Pancreas (tissue), 10 donors: Measurements from ENCODE around the gene SIPA1L2. TPM values are rescaled to one million over a fixed set of nuclear protein-coding genes. Genes with fewer than 3 reads are reported as not detected.

Source experiments
- ATAC-seq, 4 donors: fragments of 200-7000 bp; cut with Tn5 transposase; one replicate each; pipeline versions ENCODE4 v1.8.0 to v1.9.1; 2020; ENCODE audit warnings: mild to moderate bottlenecking in 4 of 4, moderate library complexity in 4 of 4
- DNase-seq, 6 donors: peaks; one replicate each; pipeline ENCODE4 v3.0.0-alpha.2; 2020
- FAIRE-seq: peaks from 2 replicates; lab custom pipeline; 2012; peaks lifted over from hg19 to GRCh38; lab: Jason Lieb, UNC
- H3K27ac ChIP-seq, 4 donors: fragments of 200-600 bp; sonication (generic); 1 replicate in 3 of 4; 2 replicates in 1 of 4; pipeline versions ENCODE4 v1.5.0 to v1.8.0; 2020
- H3K27me3 ChIP-seq, 4 donors: fragments of 200-600 bp; one replicate each; pipeline ENCODE4 v1.8.0; 2021
- H3K36me3 ChIP-seq, 3 donors: fragments of 200-600 bp; sonication (generic) in 1 of 3; one replicate each; pipeline versions ENCODE4 v1.5.0 to v1.8.0; 2020 to 2021
- H3K4me1 ChIP-seq, 3 donors: fragments of 200-600 bp; one replicate each; pipeline ENCODE4 v1.8.0; 2021
- H3K4me3 ChIP-seq, 4 donors: fragments of 200-600 bp; sonication (generic) in 2 of 4; one replicate each; pipeline versions ENCODE4 v1.5.0 to v1.8.0; 2020 to 2021
- H3K9me3 ChIP-seq, 4 donors: fragments of 200-600 bp; one replicate each; pipeline ENCODE4 v1.8.0; 2021
- CTCF ChIP-seq, 4 donors: fragments of 200-600 bp; sonication (generic) in 3 of 4; IDR thresholded peaks; one replicate each; pipeline versions ENCODE4 v1.5.0 to v1.8.0; 2021; ENCODE audit warnings: antibody characterized with exemption in 4 of 4
- WGBS, 2 donors: extraction: QIAGEN DNeasy Blood & Tissue Kit; methylation state at CpG; one replicate each; pipeline ENCODE4 v1.1.7; 2013; 5-methylcytosine and 5-hydroxymethylcytosine counted together
- intact Hi-C, 3 donors: fragments of 100-400 bp; cut with DNase I; formaldehyde crosslinking; loops; one replicate each; pipeline versions ENCODE4 v1.11.1 to v1.14.2; 2022
- polyA plus RNA-seq, 2 donors: library from polyadenylated mRNA; stranded (reverse); fragments of 200-250 nt; gene quantifications; one replicate each; pipeline ENCODE4 v1.2.3, GENCODE V29; 2013
- total RNA-seq, 6 donors: library from RNA; stranded (reverse); fragmentation: NEBNext Ultra II Directional in 4 of 6; extraction: Animal tissue kit (Norgen Biotek cat#: 25700) in 4 of 6; gene quantifications; one replicate each; pipeline versions ENCODE4 v1.2.1 to v1.2.4, GENCODE V29; 2021 to 2023
- donor health status: healthy with polysubstance abuse.
- donor health status: DM: no; HTN: no; CAD: no; lungs with moderate emphysema.
- donor health status: DM: no; HTN: no; CAD: no.
- donor health status: control.
- donor health status: control.
- donor health status: Bipolar disorder and iron deficiency.
- donor health status: DM: yes; HTN: yes; CAD: no.
- donor health status: DM: no; HTN: no; CAD: no.
- donor health status: DM: no; HTN: no; CAD: no.
- donor health status: DM: yes; HTN: yes; CAD: no.

SIPA1L2 gene
- total and polyA plus RNA-seq, 8 donors, result 2.1 to 10.9 (median 4.7) TPM

GRCh38 chr1:232590744-232591082, 39.2 kb downstream of the SIPA1L2 start:
- intact Hi-C loops, result no loop called here
- WGBS, 2 donors, result 80 to 89% methylated on average over 5 of the region's 5 CpGs
- Histone ChIP-seq H3K27ac (peak overlapping the region in 1 of 4 donors; percentile 34), H3K4me1 (peaks cover 0 to 8% (median 0%) of the 10 kb centered on the region in 3 donors), H3K27me3 (no peaks in the 10 kb centered on the region), H3K9me3 (no peaks in the 10 kb centered on the region), H3K4me3 (no peak overlapping the region), H3K36me3 (no peaks in the 10 kb centered on the region)
- ATAC-seq (peak in 2 of 4 donors; percentile 35 to 62), FAIRE-seq (no peak), DNase-seq (no peak)
- no peak for TF ChIP-seq CTCF (IDR thresholded peaks at IDR 0.05)

- no peaks in the 10 kb centered on the region for H3K36me3 ChIP-seq
- ATAC-seq (peak in 2 of 4 donors; percentile 62 to 70), FAIRE-seq (no peak), DNase-seq (no peak)
- peaks cover 0 to 8% (median 0%) of the 10 kb centered on the region in 3 donors for H3K4me1 ChIP-seq
- TF ChIP-seq CTCF (IDR thresholded peaks at IDR 0.05), result no peak
- H3K4me3 ChIP-seq, result no peak overlapping the region
- peak overlapping the region in 2 of 4 donors; percentile 1 to 34 for H3K27ac ChIP-seq
- H3K27me3 ChIP-seq, result no peaks in the 10 kb centered on the region
- H3K9me3 ChIP-seq, result no peaks in the 10 kb centered on the region
- WGBS, 2 donors, result 77 to 88% methylated on average over 10 of the region's 10 CpGs
- intact Hi-C loops, result no loop called here
Observed at GRCh38 chr1:232589812-232590743, 39.9 kb downstream of the SIPA1L2 start.

- no peaks in the 10 kb centered on the region for H3K36me3 ChIP-seq
- TF ChIP-seq CTCF (IDR thresholded peaks at IDR 0.05), result no peak
- no peak for DNase-seq
- FAIRE-seq, result no peak
- H3K9me3 ChIP-seq, result no peaks in the 10 kb centered on the region
- peak overlapping the region in 2 of 4 donors; percentile 1 to 34 for H3K27ac ChIP-seq
- H3K4me3 ChIP-seq, result no peak overlapping the region
- intact Hi-C loops, result no loop called here
- peak in 3 of 4 donors; percentile 28 to 44 (median 36) for ATAC-seq
- 37 to 43% methylated on average over 6 of the region's 6 CpGs for WGBS, 2 donors
- H3K4me1 ChIP-seq, result peaks cover 0 to 8% (median 0%) of the 10 kb centered on the region in 3 donors
- H3K27me3 ChIP-seq, result no peaks in the 10 kb centered on the region
Observed at GRCh38 chr1:232589111-232589811, 40.7 kb downstream of the SIPA1L2 start.

- ATAC-seq (no peak), FAIRE-seq (no peak), DNase-seq (no peak)
- intact Hi-C loops, result no loop called here
- 72 to 73% methylated on average over 11 of the region's 11 CpGs for WGBS, 2 donors
- H3K27me3 ChIP-seq, result no peaks in the 10 kb centered on the region
- H3K27ac ChIP-seq, result no peak overlapping the region
- no peaks in the 10 kb centered on the region for H3K9me3 ChIP-seq
- no peak for TF ChIP-seq CTCF (IDR thresholded peaks at IDR 0.05)
- no peak overlapping the region for H3K4me3 ChIP-seq
- H3K4me1 ChIP-seq, result peaks cover 0 to 8% (median 0%) of the 10 kb centered on the region in 3 donors
- H3K36me3 ChIP-seq, result no peaks in the 10 kb centered on the region
Observed at GRCh38 chr1:232587141-232588008, 42.6 kb downstream of the SIPA1L2 start.
